ENCODE measurements around the gene RXRA. TPM values are rescaled to one million over a fixed set of nuclear protein-coding genes. Genes with fewer than 3 reads are reported as not detected.

Gene RXRA
- total RNA-seq, 1 experiment from 2014 or later: 15.7 TPM

DNA sequence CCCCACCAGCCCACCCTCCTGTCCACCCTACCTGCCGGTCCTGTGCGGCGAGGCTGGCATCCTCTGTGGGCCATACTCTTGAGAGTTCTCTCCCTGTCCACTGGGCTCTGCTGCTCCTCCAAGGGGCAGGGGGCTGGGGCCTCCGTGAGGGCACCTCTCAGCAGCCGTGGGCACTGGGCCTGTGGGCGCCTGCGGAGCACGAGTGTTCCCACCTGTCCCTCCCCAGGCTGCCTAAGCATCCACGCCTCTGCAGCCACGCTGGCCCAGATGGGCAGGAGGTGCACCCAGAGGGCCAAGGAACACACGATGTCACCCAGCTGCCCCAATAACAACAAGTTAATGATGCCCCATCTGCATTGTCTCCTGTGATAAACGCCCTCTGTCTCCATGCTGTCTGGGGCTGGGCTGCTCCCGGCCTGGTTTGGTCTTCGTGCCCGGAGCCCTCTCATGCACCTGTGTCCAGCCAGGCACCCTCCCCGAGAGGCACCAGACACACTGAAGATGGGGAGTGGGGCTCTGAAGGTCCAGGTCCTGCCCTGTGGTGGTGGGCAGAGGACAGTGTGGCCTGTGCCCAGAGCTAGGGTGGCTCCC lies 114.5 kb downstream of the RXRA start:
- Histone ChIP-seq H3K27ac (no peak overlapping the region), H3K4me1 (replicated peaks) (peaks cover 58% of the 10 kb centered on the region), H3K36me3 (peaks cover 3% of the 10 kb centered on the region), H3K27me3 (replicated peaks) (no peaks in the 10 kb centered on the region), H3K4me3 (no peak overlapping the region), H3K9me3 (replicated peaks) (peaks cover 3% of the 10 kb centered on the region; the same call in 1 of the 2 replicates)
- DNase-seq (ENCODE audit: low read depth in 1 of 2, low spot score in 2 of 2): no peak

DNA sequence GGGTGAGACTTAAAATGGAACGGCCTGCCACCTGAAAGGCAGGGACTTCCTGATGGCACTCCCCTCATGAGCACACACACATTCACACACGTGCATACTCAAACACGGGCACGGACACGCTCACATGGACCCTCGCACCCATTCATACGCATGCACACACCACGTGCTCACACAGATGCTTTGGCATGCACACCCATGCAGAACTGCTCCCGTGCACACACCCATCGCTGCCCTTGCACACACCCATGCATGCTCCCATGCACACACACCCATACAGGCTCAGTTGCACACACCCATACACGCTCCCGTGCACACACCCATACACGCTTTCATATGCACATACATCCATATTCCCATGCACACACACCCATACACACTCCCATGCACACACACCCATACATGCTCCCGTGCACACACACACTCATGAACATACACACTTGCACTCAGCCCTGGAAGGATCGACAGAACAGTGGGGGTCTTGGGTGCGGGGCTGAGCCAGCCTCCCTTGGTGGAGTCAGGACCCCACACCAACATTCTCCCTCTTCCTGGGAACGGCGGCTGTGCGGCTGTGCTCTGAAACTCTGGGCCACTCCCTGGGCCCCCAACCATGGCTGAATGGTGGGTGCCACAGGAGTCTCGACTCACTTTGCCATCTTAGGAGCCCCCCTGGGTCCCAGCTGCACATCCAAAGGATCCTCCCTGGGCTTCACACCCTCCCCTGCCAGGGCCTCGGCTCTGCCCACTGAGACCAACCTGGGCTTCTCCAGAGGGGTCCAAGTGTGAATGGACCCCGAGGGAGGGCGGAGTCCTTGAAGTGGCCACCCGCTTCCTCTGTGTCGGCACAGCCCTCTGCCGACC lies 115.2 kb downstream of the RXRA start:
- Histone ChIP-seq H3K4me1 (replicated peaks) (peaks cover 51% of the 10 kb centered on the region), H3K4me3 (no peak overlapping the region), H3K36me3 (no peaks in the 10 kb centered on the region; the same call in 1 of the 2 replicates), H3K9me3 (replicated peaks) (peaks cover 3% of the 10 kb centered on the region; the same call in 1 of the 2 replicates), H3K27me3 (replicated peaks) (no peaks in the 10 kb centered on the region), H3K27ac (no peak overlapping the region)
- no peak for DNase-seq (ENCODE audit: low read depth in 1 of 2, low spot score in 2 of 2)

DNA sequence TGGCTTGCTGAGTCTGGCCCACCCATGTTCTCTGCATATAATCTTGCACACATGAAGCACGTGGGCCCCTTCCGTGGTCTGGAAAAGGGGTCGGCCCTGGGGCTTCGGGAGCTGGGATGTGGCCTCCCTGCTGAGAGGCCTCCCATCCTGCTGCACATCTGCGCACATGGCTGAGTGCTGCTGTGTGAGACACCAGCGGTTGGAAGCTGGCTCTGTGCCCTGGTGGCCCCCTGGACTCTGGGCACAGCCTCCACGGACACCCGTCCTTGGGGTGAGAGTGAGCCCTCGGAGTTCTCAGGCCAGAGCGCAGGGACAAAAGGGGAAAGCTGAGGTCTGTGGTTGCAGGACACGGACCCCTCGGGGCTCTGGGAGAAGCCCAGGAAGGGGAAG lies 115.8 kb downstream of the RXRA start:
- peaks cover 3% of the 10 kb centered on the region; the same call in 1 of the 2 replicates for H3K9me3 ChIP-seq (replicated peaks)
- H3K27me3 ChIP-seq (replicated peaks): no peaks in the 10 kb centered on the region
- no peak overlapping the region for H3K4me3 ChIP-seq
- H3K36me3 ChIP-seq: no peaks in the 10 kb centered on the region
- no peak overlapping the region for H3K27ac ChIP-seq
- H3K4me1 ChIP-seq (replicated peaks): peaks cover 45% of the 10 kb centered on the region
- DNase-seq (ENCODE audit: low read depth in 1 of 2, low spot score in 2 of 2): peak; percentile 51 to 57

DNA sequence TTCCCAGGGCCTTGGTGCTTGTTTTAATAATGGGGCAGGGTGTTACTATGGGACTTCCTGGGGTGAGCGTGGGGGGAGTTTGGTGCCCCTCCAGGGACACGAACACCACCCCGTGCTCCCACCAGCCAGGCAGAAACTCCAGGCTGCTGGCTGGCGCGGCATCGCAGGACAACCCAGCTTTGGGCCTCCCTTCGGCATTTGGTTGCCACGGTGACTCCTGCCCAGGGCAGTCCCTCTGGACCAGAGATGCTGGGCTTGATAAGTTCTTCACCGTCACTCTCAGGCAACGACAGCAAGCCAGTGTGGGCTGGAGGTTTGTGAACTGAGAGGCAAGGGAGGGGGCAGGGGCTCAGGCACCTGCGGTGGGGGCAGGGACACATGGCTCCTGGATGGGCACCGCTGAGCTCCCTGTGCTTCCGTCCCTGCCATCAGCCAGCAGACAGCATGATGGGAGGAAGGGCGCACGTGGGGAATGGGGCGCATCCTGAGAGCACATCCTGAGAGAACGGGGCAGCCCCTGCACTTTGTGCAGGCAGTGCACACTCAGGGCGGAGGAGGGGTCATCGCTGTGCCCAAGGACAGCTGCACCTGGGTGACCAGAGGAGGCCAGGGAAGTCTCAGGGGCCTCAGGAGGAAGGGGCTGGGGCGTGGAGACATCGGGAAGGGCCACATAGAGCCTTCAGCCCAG lies 116.4 kb downstream of the RXRA start:
- peaks cover 3% of the 10 kb centered on the region; the same call in 1 of the 2 replicates for H3K9me3 ChIP-seq (replicated peaks)
- H3K27ac ChIP-seq: no peak overlapping the region
- peaks cover 39% of the 10 kb centered on the region for H3K4me1 ChIP-seq (replicated peaks)
- DNase-seq (ENCODE audit: low read depth in 1 of 2, low spot score in 2 of 2): no peak
- H3K36me3 ChIP-seq: no peaks in the 10 kb centered on the region
- H3K4me3 ChIP-seq: no peak overlapping the region
- H3K27me3 ChIP-seq (replicated peaks): no peaks in the 10 kb centered on the region

DNA sequence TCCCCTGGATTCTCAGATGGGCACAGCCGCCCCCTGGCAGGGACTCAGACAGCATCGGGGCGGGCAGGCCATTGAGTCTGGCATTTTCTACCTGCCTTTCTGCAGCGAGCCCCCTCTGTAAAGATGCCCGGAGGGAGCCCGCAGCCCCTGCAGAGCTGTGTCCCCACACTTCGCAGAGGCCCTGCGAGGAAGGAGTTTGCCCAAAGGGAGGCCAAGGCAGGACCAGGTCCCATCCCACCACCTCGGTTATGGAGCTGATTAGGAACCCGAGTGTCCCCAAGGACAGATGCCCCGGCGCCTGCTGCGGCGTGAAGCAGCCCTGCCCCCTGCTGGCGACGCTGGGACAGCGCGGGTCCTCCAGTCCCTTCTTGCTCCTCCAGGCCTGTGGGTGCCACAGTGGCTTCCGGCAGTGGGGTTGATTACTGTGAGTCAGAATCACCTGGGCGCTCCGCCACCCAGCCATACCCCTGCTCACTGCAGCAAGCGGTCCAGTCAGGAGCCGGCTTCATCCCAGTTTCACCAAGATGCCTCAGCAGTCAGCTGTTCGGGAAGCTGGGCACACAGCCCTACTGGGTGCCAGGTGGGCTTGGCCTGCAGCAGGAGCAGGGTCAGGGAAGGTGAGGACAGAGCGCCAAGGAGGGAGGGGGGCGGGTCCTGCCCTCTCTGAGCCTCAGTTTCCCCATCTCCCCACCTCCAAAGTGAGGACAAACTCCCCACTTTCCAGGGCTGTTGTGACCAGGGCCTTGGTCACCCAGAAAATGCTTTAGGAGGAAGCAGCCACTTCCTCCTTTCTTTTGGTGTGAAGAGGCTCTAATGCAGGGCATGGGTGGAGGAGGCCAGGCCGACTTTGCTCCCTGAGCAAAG lies 117.2 kb downstream of the RXRA start:
- H3K4me3 ChIP-seq: no peak overlapping the region
- peak; percentile 78 to 91 for DNase-seq (ENCODE audit: low read depth in 1 of 2, low spot score in 2 of 2)
- H3K27me3 ChIP-seq (replicated peaks): no peaks in the 10 kb centered on the region
- no peak overlapping the region for H3K27ac ChIP-seq
- no peaks in the 10 kb centered on the region for H3K36me3 ChIP-seq
- H3K9me3 ChIP-seq (replicated peaks): peaks cover 5% of the 10 kb centered on the region
- H3K4me1 ChIP-seq (replicated peaks): peaks cover 32% of the 10 kb centered on the region

DNA sequence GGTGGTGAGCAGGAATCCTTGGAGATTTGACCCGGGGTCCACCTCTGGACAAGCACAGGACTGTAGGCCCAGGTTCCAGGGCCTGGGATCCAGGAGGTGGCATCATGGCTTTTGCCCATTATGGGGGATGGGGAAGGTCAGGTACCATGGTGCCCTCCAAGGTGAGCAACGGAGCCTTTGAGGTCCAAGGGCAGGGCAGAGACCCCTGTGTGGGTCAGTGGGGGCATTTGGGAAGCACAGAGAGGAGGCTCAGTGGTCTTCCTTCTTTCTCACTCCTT lies 117.7 kb downstream of the RXRA start:
- Histone ChIP-seq H3K9me3 (replicated peaks) (peaks cover 11% of the 10 kb centered on the region), H3K27ac (no peak overlapping the region), H3K4me1 (replicated peaks) (peaks cover 29% of the 10 kb centered on the region), H3K36me3 (no peaks in the 10 kb centered on the region), H3K27me3 (replicated peaks) (no peaks in the 10 kb centered on the region), H3K4me3 (no peak overlapping the region)
- DNase-seq (ENCODE audit: low read depth in 1 of 2, low spot score in 2 of 2): no peak

DNA sequence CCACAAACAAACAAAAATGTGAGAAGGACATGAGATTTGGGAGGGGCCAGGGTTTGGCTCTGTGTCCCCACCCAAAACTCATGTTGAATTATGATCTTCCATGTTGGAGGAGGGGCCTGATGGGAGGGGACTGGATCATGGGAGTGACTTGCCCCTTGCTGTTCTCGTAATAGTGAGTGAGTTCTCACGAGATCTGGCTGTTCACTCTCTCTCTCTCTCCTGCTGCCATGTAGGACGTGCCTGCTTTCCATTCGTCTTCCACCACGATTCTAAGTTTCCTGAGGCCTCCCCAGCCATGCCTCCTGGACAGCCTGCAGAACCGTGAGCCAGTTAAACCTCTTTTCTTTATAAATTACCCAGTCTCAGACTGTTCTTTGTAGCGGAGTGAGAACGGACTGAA lies 118.7 kb downstream of the RXRA start:
- H3K9me3 ChIP-seq (replicated peaks): peaks cover 14% of the 10 kb centered on the region

DNA sequence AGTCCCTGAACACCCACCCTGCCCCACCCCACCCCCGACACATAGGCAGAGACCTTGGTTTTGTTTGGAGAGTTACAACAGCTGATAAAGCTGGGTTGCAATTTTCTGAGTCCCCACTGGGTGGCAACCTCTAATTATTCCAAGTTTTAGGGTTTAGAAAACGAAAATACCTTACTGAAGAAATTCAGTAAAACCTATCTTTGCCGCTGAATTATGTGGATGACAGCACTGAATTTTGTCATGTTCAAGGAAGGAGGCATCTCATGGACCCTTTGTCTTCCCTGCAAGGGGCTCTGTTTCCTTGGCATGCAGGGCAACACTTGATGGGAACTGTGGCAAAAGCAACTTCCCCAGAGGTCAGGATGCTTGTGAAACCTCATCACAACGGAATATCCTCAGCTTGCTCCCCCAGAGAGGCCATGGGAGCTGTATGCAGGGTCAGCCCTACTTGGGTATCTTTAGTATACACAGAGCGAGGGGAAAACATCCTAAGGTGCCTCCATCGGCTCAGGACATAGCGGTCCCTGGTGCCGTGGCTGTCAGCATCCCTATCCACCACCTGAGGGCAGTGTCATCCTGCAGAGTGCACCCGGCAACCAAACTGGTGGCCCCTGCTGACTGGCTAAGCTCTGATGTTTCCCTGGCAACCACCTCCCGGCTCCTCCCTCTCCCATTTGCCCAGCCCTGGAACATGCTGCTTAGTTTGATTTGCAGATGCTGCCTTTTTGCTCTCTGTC lies 123.1 kb downstream of the RXRA start:
- Histone ChIP-seq H3K36me3 (no peaks in the 10 kb centered on the region), H3K27ac (no peak overlapping the region), H3K9me3 (replicated peaks) (peaks cover 14% of the 10 kb centered on the region), H3K27me3 (replicated peaks) (no peaks in the 10 kb centered on the region), H3K4me3 (no peak overlapping the region), H3K4me1 (replicated peaks) (peaks cover 5% of the 10 kb centered on the region)
- DNase-seq (ENCODE audit: low read depth in 1 of 2, low spot score in 2 of 2): peak; percentile 72 to 92

More for the DNA sequence above, 118.7 kb downstream of the RXRA start:
- Histone ChIP-seq H3K27ac (no peak overlapping the region), H3K36me3 (no peaks in the 10 kb centered on the region), H3K4me1 (replicated peaks) (peaks cover 32% of the 10 kb centered on the region), H3K27me3 (replicated peaks) (no peaks in the 10 kb centered on the region), H3K4me3 (no peak overlapping the region)
- DNase-seq (ENCODE audit: low read depth in 1 of 2, low spot score in 2 of 2): no peak

DNA sequence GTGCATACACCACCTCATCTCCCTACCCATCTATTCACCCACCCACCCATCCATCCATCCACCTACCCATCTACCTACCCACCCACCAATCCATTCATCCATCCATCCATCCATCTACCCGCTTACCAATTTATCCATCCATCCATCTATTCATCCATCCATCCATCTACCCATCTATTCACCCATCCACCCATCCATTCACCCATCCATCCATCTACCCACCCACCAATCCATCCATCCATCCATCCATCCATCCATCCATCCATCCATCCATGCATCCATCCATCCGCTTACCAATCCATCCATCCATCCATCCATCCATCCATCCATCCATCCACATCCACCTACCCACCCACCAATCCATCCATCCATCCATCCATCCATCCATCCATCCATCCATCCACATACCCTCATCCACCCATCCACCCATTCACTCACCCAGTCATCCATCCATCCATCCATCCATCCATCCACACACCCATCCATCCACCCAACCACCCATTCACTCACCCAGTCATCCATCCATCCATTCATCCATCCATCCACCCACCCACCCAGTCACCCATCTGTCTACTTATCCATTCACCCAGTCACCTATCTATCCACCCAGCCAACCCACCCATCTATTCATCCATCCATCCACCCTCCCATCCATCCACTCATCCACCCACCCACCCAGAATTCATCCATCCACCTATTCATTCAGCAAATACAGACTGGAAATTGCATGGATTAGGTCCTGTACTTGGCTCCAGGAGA lies 125.6 kb downstream of the RXRA start:
- no peak overlapping the region for H3K4me3 ChIP-seq
- no peak overlapping the region for H3K27ac ChIP-seq
- no peaks in the 10 kb centered on the region for H3K36me3 ChIP-seq
- H3K4me1 ChIP-seq (replicated peaks): peaks cover 29% of the 10 kb centered on the region
- peaks cover 12% of the 10 kb centered on the region for H3K9me3 ChIP-seq (replicated peaks)
- no peaks in the 10 kb centered on the region for H3K27me3 ChIP-seq (replicated peaks)
- DNase-seq (ENCODE audit: low read depth in 1 of 2, low spot score in 2 of 2): no peak

DNA sequence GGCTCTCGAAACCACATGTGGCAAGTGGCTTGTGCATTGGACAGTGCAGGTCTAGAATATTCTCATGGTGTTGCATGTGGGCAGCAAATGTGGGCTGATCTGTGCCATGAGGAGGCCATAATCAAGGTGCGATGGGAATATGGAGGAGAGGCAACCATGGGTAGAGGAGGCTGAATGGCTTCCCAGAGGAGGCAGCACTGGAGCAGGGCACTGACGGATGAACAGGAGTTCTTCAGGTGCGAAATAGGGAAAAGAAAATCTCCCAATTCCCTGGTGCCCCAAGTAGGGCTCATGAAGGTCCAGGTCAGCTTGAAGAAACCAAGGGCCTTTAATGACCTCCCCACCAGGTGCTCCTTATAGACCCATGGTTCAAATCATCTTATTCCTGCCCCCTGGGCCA lies 126.5 kb downstream of the RXRA start:
- H3K9me3 ChIP-seq (replicated peaks): peaks cover 12% of the 10 kb centered on the region
- no peak for DNase-seq (ENCODE audit: low read depth in 1 of 2, low spot score in 2 of 2)
- no peaks in the 10 kb centered on the region for H3K27me3 ChIP-seq (replicated peaks)
- no peak overlapping the region for H3K27ac ChIP-seq
- H3K36me3 ChIP-seq: no peaks in the 10 kb centered on the region
- H3K4me1 ChIP-seq (replicated peaks): peaks cover 32% of the 10 kb centered on the region
- no peak overlapping the region for H3K4me3 ChIP-seq

DNA sequence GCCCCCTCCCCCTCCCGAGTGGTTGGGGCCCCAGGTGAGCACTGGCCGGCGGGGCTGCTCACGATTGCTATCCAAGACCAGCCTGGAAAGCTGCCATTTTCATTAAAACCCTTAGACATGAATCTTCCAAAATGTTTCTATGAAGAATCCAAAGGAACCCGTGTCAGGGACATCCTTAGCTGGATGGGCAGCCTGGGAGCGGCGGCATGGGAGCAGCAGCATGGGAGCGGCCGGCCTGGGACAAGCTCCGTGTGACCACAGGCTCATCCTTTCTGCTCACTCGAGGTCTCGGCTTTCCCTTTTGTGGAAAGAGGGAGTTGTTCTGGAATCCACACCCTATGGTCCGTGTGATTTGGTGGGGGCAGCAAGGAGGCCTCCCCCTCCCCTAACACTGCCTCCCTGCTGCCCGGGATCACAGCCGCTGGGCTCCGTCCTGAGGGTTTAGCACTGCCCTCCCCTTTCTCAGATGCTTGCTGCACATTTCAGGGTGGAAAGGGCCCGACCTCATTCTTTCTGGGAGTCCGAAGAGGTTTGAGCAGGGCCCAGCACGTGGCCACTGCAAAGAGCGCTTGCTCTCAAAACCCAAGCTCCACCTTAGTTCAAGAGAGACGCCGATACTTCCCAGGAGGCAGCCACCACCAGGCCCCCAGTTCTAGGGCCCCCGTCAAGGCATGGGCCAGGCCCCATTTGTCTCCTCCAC lies 127.7 kb downstream of the RXRA start:
- Histone ChIP-seq H3K4me1 (replicated peaks) (peaks cover 41% of the 10 kb centered on the region), H3K36me3 (no peaks in the 10 kb centered on the region), H3K27me3 (replicated peaks) (no peaks in the 10 kb centered on the region), H3K9me3 (replicated peaks) (peaks cover 4% of the 10 kb centered on the region), H3K27ac (no peak overlapping the region), H3K4me3 (no peak overlapping the region)
- no peak for DNase-seq (ENCODE audit: low read depth in 1 of 2, low spot score in 2 of 2)

DNA sequence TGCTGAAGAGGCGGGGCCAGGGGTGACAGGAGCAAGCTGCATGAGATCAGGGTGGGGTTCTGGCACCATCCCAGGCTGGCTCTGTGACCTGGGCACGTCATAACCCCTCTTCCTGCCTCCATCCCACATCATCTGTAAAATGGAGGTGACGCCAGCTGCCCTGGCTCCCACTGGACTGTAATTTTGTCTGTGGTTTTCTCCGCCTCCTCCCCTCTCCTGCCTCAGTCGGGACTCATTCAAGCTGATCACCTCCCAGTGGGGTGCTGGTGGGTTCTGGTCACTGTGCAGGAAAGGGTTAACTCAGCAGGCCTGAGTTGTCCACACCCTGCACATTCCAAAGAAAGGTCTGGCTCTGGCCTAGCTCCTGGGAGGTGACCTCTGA lies 128.2 kb downstream of the RXRA start:
- Histone ChIP-seq H3K9me3 (replicated peaks) (no peaks in the 10 kb centered on the region), H3K27ac (no peak overlapping the region), H3K4me3 (no peak overlapping the region), H3K27me3 (replicated peaks) (no peaks in the 10 kb centered on the region), H3K36me3 (no peaks in the 10 kb centered on the region), H3K4me1 (replicated peaks) (peaks cover 41% of the 10 kb centered on the region)
- no peak for DNase-seq (ENCODE audit: low read depth in 1 of 2, low spot score in 2 of 2)
